HEK293T (cell line): ENCODE measurements around the gene USP30.

Experiments used
- ELF4 ChIP-seq: fragments of 450-650 bp; IDR thresholded peaks from 2 replicates; pipeline ENCODE4 v1.6.1; 2017; ENCODE audit warnings: antibody characterized with exemption
- FOXA1 ChIP-seq: fragments of 450-650 bp; IDR thresholded peaks from 2 replicates; pipeline ENCODE4 v1.6.1; 2016; ENCODE audit warnings: mild to moderate bottlenecking
- SP1 ChIP-seq: fragments of 450-650 bp; IDR thresholded peaks from 2 replicates; pipeline ENCODE4 v1.6.1; 2017
- TARDBP ChIP-seq: fragments of 450-650 bp; IDR thresholded peaks from 2 replicates; pipeline ENCODE4 v1.6.1; 2016

DNA sequence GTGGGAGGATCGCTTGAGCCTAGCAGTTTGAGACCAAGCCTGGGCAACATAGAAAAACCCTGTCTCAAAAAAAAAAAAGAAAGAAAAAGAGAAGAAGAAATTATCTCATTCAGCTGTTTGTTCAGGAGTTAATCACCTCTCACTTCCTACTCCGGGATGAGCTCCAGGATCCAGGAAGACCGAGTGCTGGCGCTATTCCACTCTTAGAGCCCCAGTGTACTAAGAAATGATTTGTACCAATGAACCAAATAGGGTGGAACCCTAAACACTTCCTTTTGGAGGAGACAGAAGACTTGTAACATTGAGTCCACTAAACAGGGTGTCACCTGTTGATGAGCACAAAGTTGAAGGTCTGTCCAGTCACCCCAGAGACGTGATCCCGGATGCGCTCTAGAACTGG is 37.3 kb downstream of the USP30 start:
- TF ChIP-seq TARDBP, result no peak
- TF ChIP-seq SP1, result no peak
- TF ChIP-seq ELF4, result no peak
- TF ChIP-seq FOXA1, result no peak
